ENCODE data around the gene ITPRIPL2. TPM values are rescaled to one million over a fixed set of nuclear protein-coding genes. Genes with fewer than 3 reads are reported as not detected.

Gene ITPRIPL2
- total RNA-seq, 4 donors from 2014 or later: 13.3 to 18.9 (median 18.5) TPM

DNA sequence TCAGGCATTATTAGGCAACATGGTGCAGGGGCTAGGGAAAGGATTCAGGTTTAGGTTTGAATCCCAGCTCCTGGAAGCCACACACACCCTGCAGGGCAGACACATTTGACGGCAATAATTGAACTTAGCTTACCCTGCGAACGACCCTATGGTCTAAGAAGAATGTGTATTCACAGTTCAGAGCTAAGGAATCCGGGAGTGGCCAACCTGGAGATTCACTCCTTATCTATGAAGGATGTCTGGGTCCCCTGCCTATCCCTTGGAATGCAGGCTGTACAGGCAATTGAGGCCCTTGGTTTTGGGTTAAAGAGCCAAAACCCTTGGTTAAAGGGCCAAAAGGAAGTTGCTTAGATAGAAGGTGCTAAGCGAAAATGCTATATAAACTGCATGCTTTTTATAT is 51.3 kb downstream of the ITPRIPL2 start:
- no peaks in the 10 kb centered on the region for H3K9me3 ChIP-seq
- no peaks in the 10 kb centered on the region for H3K36me3 ChIP-seq
- H3K27me3 ChIP-seq: peaks cover 7 to 20% (median 12%) of the 10 kb centered on the region in 3 donors
- H3K27ac ChIP-seq: no peak overlapping the region
- ATAC-seq (no peak), DNase-seq (no peak)
- TF ChIP-seq, protein P1, sequence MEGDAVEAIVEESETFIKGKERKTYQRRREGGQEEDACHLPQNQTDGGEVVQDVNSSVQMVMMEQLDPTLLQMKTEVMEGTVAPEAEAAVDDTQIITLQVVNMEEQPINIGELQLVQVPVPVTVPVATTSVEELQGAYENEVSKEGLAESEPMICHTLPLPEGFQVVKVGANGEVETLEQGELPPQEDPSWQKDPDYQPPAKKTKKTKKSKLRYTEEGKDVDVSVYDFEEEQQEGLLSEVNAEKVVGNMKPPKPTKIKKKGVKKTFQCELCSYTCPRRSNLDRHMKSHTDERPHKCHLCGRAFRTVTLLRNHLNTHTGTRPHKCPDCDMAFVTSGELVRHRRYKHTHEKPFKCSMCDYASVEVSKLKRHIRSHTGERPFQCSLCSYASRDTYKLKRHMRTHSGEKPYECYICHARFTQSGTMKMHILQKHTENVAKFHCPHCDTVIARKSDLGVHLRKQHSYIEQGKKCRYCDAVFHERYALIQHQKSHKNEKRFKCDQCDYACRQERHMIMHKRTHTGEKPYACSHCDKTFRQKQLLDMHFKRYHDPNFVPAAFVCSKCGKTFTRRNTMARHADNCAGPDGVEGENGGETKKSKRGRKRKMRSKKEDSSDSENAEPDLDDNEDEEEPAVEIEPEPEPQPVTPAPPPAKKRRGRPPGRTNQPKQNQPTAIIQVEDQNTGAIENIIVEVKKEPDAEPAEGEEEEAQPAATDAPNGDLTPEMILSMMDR (IDR thresholded peaks at IDR 0.05 in 4 of 5, conservative IDR thresholded peaks at IDR 0.05 in 1 of 5): no peak
- TF ChIP-seq POLR2A (IDR thresholded peaks at IDR 0.05): no peak
- H3K4me1 ChIP-seq: peaks cover 0 to 13% of the 10 kb centered on the region in 2 donors
- in situ Hi-C loops (cut with MboI; ENCODE audit: low sequenced_read_pairs in 4 of 4): loop anchor here in 2 of 4 donors (10.0 kb wide), 2 partner anchors 60 to 70 kb away; no protein-coding TSS in a partner anchor
- intact Hi-C loops (cut with DNase I; ENCODE audit: low total_unique reads): loop anchor here (5.0 kb wide), 1 partner anchor 212 kb away; no protein-coding TSS in a partner anchor
- H3K4me3 ChIP-seq: no peak overlapping the region

DNA sequence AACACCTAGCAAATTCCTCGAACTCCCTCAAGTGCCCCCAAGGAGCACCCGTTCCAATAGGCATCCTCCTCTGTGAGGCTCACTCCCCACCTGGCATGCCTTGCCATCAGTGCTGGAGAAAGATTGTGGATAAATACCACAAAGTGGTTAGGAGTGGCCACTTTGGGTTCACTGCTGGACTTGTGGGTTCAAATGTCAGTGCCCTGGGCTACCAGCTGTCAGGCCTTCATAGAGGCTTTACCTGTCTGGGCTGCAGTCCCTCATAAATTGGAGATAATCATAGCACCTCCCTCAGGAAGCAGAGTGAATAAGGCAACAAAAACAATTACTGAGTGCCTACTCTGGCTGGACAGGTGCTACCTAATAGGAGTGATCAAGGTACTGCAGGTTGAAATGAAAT is 52.7 kb downstream of the ITPRIPL2 start:
- DNase-seq: no peak
- no peak for TF ChIP-seq POLR2A (IDR thresholded peaks at IDR 0.05)
- H3K27ac ChIP-seq: no peak overlapping the region
- intact Hi-C loops (cut with DNase I; ENCODE audit: low total_unique reads): loop anchor here (5.0 kb wide), 1 partner anchor 211 kb away; no protein-coding TSS in a partner anchor
- no peak for ATAC-seq
- H3K36me3 ChIP-seq: no peaks in the 10 kb centered on the region
- no peak overlapping the region for H3K4me3 ChIP-seq
- in situ Hi-C loops (cut with MboI; ENCODE audit: low sequenced_read_pairs in 4 of 4): loop anchor here in 2 of 4 donors (10.0 kb wide), 2 partner anchors 62 to 72 kb away; no protein-coding TSS in a partner anchor
- peaks cover 7 to 20% (median 12%) of the 10 kb centered on the region in 3 donors for H3K27me3 ChIP-seq
- H3K9me3 ChIP-seq: no peaks in the 10 kb centered on the region
- peaks cover 0 to 13% of the 10 kb centered on the region in 2 donors for H3K4me1 ChIP-seq

DNA sequence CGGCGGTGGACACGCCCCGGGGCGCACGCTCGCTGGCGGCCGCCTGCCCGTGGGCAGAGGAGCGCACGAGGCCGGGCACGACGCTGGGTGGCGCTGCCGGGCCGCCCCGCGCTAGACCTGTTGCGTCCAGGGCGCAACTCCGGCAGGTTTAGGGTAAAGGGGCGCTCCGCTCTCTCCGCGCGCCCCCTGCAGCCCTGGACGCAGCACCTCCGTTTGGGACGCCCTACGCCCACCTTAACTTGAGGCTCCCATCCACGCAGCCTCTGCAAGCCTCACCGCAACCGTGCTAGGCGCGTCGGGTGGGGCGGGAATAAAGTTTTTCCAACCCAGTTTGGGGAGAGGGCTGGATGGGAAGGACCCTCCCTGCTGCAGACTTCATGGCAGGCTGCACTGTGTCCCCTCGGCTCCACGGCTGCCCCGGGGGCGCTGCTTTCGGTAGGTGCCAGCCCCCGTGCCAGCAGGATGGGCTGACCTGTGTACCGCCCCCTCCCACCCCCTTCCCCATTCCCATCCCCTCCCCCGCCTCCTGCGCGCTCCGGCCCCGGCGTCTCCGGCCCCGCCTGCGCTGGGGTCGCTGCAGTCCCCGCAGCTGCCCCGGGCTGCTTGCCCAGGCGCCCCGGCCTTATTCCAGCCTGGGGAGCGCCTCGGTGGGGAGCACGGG is 54.1 kb downstream of the ITPRIPL2 start, which contains the start of gene SYT17:
TSS of gene SYT17 (plus strand) at position 531 of the 661 bp plus-strand sequence. CDS start 407 bp downstream, outside the sequence.
- Histone ChIP-seq H3K4me1 (peaks cover 0 to 13% of the 10 kb centered on the region in 2 donors), H3K27ac (no peak within 1 kb of the TSS), H3K4me3 (peak within 1 kb of the TSS; percentile 39 to 52 (median 46)), H3K9me3 (no peaks in the 10 kb centered on the region), H3K27me3 (peaks cover 7 to 20% (median 12%) of the 10 kb centered on the region in 3 donors), H3K36me3 (no peaks in the 10 kb centered on the region)
- TF ChIP-seq, protein P1 (IDR thresholded peaks at IDR 0.05 in 4 of 5, conservative IDR thresholded peaks at IDR 0.05 in 1 of 5): peak; percentile 28 to 65 (median 51)
- no peak for TF ChIP-seq POLR2A (IDR thresholded peaks at IDR 0.05)
- in situ Hi-C loops (cut with MboI; ENCODE audit: low sequenced_read_pairs in 4 of 4): loop anchor here in 2 of 4 donors (10.0 kb wide), 2 partner anchors 63 to 73 kb away; no protein-coding TSS in a partner anchor
- peak; percentile 51 to 65 for ATAC-seq
- peak; percentile 18 to 21 for DNase-seq
- intact Hi-C loops (cut with DNase I; ENCODE audit: low total_unique reads): loop anchor here (5.0 kb wide), 1 partner anchor 209 kb away; no protein-coding TSS in a partner anchor

DNA sequence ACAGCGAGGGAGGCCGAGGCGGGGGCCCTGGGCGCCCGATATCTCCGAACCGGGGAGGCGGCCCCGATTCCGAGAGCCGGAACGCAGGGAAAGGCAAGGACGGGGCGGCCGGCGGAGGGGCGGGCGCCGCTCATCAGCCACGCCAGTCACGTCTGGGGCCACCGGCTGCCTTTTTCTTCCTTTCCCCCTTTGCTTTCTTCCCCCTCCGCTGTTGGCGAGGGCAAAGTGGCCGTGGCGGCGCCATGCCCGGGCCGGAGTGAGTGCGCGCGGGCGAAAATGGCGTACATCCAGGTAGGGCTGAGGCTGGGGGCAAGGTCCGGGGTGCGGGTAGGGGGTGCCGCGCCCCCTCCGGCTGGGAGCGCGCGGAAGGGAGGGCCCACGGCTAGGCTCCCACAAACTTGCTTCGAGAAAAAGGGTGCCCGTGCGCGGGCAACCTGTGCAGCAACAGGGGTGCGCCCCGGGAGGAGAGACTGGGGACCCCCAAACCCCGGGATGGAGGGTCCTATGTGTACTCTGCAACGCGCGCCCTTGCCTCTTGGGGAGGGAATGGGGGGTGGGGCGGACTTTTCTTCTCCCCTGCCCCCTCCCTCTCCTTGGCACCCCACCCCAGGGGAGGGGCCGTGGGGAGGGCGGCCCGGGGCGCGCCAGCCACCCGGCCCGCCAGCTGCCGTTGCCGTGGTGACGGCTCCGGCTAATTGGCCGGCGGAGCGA is 54.8 kb downstream of the ITPRIPL2 start:
- DNase-seq: no peak
- in situ Hi-C loops (cut with MboI; ENCODE audit: low sequenced_read_pairs in 4 of 4): loop anchor here in 2 of 4 donors (10.0 kb wide), 2 partner anchors 64 to 74 kb away; no protein-coding TSS in a partner anchor

More for the DNA sequence above, 54.8 kb downstream of the ITPRIPL2 start:
- no peaks in the 10 kb centered on the region for H3K36me3 ChIP-seq
- peak overlapping the region; percentile 39 to 52 (median 46) for H3K4me3 ChIP-seq
- no peaks in the 10 kb centered on the region for H3K9me3 ChIP-seq
- no peak for ATAC-seq
- H3K4me1 ChIP-seq: peaks cover 0 to 13% of the 10 kb centered on the region in 2 donors
- intact Hi-C loops (cut with DNase I; ENCODE audit: low total_unique reads): loop anchor here (5.0 kb wide), 1 partner anchor 209 kb away; no protein-coding TSS in a partner anchor
- TF ChIP-seq, protein P1 (IDR thresholded peaks at IDR 0.05 in 4 of 5, conservative IDR thresholded peaks at IDR 0.05 in 1 of 5): no peak
- TF ChIP-seq POLR2A (IDR thresholded peaks at IDR 0.05): no peak
- peaks cover 7 to 20% (median 12%) of the 10 kb centered on the region in 3 donors for H3K27me3 ChIP-seq
- H3K27ac ChIP-seq: no peak overlapping the region
